Medulla oblongata (tissue), 1 donor: ENCODE measurements around the gene ZNF180.
A peak's percentile ranks its signal among the peaks of the same experiment; 100 is the strongest.
"Not testable (repeated sequence)": the region's sequence is repeated elsewhere in the genome, so short reads cannot be mapped to it uniquely, and the experiment has no call there.

Experiments used
- DNase-seq: peaks from one replicate; pipeline ENCODE4 v3.0.0-alpha.2; 2015; ENCODE audit errors: extremely low spot score

The ZNF180 gene

DNA sequence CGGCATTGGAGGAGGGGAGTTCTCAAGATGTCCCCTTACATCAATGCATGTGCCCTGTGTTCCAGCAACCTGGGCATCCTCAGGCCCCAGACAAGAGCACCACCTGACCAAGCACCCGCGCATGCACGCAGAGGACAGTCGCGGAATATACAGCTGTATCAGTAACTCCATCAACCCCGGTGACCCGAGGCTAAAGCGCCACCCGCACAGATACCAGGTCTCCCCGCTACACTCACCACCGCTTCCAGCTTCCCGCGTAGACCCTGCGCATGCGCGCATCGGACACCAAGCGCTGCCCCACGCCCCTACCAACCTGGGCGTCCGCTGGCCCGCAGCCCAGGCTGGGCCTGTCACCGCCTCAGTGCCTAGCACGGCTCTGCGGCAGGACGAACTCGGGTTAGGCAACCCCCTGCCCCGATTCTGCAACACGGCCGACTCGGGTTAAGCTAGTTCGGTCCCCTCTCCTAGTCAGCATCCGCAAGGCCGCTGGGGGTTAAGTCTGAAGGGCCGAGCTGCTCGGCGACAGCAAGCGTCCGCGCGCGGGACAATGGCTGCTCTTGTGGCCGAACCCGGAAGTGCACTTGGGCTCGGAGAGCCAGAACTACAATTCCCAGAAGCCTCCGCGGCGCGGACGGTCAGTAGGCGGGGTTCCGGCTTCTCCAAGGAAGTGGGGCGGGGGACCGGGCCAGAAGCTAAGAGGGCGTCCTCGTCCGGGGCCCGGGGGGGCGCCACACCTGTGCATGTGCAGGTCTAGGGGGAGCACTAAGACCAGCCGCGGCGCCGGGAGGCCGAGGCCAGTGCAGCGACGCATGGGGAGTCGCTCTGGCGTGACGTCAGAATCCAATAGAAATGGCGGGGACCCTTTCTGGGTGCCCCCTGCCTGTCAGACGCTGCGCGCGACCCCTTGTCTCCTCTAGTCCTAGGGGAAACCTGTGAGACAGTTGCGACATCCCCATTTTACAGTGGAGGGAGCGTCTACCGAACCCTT, at the start of gene ZNF180:
TSS of gene ZNF180 (minus strand) at position 561 of the 988 bp plus-strand sequence. CDS start 3,188 bp downstream, outside the sequence.
- peak; percentile 97 for DNase-seq

DNA sequence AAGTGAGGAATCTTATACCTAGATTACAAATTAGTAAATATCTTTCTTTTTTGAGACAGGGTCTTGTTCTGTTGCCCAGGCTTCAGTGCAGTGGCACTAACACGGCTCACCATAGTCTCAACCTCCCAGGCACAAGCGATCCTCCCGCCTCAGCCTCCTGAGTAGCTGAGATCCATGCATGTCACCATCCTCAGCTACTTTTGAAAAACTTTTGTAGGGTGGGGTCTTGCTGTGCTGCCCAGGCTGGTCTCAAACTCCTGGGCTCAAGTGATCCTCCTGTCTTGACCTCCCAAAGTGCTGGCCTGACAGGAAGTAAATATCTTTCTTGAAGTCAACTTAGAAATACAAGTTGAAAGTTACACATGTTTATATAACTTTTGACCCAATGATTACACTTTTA, 49.2 kb upstream of the ZNF180 start:
- DNase-seq: no peak

DNA sequence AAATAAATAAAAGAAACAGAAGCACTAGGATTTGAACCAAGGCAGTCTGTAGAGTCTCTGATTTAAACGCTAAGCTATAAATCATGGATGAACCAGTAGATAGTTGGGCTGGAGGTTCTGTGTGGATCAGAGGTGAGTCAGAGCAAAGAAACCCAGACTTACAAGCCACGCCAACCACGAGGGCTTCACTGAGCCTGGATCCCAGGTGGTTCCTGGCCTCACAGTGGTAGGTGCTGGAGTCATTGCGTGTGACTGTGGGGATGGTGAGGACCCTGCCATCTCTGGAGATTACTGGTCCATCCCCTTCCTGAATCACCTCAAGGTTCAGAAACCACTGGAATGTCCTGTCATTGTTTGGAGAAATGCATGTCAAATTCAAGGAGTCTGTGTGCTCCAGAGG, 48.4 kb upstream of the ZNF180 start:
- DNase-seq: no peak

DNA sequence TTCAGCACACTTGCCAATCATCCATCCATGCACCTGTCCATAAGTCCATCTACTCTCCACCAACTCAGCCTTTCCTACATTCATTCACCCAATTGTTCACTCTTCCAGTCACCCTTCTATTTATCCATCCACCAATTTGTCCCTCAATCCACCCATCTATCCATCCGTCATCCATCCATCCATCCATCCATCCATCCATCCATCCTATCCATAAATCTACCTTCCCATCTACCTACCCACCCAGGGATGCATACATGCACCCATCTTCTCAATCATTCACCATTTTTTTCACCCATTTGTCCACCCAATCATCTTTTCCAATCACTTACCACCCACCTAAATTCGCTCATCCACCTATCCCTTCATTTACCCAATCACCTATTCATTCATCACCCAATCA, 43.7 kb upstream of the ZNF180 start:
- DNase-seq: no peak

DNA sequence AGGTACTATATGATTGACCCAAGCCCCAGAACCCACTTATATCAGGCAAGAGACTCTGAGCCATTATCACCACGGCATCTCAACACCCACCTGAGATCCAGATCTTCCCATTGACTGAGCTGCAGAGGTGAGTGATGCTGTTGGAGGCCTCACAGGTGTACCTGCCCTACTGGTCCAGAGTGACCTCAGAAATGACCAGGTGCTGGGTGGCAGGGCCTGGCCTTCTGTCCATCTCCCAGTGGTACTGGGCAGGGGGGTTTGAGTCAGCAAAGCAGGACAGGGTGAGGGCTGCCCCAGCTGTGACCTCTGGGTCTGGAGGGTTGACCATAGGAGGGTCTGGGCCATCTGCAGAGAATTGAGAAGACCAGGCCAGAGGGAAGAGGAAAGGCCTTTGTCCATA, 42.3 kb upstream of the ZNF180 start:
- no peak for DNase-seq

DNA sequence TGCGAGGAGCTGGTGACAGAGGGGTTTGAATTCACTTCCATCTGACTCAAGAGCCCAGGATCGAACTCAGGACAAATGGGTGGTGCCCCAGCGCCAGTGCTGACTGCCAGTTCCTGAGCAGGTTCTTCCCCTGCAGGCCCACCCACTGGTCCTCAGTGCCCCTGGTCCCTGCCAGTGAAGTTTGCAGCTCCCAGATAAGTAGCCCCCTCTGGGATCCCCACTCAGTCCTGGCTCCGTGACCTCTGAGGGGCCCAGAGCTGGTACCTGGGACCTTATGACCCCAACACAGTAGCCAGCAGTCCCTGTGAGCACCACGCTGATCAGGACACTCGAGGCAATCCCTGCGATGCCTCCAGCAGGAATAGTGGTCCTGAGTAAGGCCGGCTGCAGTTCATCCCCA, 40.4 kb upstream of the ZNF180 start:
- no peak for DNase-seq

DNA sequence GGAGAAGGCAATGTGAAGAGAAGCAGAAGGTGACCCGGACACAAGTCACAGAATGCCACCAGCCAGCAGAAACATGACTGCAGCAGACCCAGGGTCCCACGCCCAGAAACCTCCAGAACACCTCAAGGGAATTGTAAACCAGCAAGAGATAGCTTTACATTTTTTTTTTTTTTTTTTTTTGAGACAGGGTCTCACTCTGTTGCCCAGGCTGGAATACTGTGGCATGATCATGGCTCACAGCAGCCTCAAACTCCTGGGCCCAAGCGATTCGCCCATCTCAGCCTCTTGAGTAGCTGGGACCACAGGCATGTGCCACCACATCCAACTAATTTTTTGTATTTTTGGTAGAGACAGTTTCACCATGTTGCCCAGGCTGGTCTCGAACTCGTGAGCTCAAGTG, 39.7 kb upstream of the ZNF180 start:
- no peak for DNase-seq

DNA sequence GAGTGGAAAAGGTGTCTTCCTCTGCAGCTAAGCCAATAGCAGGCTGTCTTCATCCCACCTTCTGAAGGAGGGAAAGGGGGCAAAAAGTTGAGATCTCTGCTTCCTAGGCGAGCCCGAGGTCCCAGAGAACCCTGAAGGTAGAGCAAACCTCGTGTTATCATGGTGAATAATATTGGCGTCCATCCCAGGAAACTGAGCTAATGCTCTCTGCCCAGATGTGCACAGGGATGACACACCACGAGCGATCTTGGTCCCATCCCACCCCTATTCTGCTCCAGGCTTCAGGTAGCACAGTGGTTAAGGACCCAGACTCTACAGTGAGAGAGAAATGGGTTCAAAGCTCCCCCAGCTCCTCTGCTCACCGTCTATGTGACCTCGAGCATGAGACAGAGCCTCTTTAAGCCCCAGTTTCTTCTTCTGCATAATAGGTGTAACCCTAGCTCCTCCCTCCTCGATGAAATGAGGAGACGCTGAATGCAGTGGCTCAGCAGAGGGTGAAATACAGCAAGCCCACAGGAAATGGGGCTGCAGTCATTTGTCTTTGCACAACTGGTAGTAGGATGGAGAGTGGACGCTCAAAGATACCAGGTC, 39.0 kb upstream of the ZNF180 start:
- no peak for DNase-seq

DNA sequence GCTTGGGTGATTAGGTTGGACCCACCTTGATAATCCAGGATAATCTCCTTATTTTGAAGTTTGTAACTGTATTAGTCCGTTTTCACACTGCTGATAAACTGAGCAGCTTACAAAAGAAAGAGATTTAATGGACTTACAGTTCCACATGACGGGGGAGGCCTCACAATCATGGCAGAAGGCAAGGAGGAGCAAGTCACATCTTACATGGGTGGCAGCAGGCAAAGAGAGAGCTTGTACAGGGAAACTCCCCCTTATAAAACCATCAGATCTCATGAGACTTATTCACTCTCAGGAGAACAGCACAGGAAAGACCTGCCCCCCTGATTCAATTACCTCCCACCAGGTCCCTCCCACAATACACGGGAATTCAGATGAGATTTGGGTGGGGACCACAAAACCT, 35.0 kb upstream of the ZNF180 start:
- not testable (repeated sequence) for DNase-seq

DNA sequence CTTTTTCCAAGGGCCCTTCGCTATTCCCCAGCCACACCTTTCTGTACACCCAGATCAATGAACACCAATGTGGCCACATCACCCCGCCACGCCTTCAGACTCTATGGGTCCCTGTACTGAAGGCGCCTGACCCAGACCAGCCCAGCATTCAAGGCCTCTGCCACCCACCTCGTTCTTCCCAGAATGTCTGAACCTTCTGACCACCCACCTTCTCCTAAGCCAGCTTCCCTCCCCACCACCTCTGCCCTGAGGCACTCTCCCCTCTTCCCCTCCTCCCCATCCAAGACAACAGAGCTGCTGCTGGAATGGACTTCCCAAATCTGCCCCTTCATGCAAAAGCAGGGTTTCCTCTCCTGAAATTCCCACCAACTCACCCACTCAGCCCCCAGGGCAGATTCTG, 32.5 kb upstream of the ZNF180 start:
- DNase-seq: no peak

DNA sequence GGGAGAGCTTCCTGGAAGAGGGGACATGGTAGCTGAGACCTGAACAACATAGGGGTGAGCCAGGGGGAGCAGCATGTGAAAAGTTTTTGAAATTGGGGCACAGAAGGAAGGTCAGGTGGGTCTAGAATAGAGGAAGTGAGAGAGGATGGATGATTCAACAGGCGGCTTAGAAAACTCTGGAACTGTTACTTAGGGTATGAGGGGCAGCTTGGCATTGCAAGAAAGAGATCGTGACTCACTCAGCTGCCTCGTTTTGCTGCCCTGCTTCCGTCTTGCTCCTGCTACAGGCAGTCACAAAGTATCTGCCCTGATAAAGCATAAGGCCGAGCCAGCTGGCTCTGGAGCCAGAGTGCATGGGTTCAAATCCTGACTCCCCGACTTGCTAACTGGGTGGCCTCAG, 30.5 kb upstream of the ZNF180 start:
- DNase-seq: no peak

DNA sequence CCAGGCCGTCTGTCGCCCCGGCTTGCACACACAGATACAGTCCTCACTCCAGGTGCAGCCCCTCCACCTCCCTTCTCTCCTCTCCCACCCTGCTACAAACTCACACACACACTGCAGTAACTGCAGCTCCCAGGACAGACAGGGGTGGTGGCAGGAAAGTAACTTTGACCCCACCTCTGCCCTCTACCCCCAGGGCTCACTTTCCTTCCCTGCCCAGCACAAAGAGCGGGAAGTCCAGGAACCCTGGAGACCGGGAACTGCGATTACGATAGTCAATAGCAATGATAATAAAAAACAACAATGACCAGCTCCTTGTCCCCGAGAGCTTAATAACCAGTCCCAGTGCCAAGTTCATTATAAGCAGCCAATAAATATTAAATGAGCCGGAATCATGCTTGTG, 29.2 kb upstream of the ZNF180 start, which contains the start of gene CEACAM20:
TSS of gene CEACAM20 (minus strand) at position 140 of the 400 bp plus-strand sequence. CDS start 166 bp downstream, outside the sequence.
- no peak for DNase-seq

DNA sequence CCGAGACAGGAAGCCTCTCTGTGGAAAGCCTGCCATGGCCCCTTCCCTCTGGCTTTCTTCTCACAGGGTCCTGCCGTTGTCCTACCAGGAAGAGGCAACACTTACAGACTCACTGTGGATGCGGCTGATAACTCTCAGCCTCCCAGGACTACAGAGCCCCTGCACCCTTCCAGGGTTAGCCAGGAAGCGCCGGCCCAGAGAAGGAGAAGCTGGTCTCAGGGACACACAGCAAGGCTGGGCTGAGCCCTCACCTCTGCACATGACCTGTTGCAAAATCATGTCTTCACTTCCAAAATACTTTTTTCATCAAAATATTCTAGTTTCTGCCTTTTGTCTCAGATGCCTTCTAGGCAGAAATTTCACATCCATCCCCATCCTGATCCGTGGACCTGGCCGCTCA, 27.2 kb upstream of the ZNF180 start:
- DNase-seq: no peak

DNA sequence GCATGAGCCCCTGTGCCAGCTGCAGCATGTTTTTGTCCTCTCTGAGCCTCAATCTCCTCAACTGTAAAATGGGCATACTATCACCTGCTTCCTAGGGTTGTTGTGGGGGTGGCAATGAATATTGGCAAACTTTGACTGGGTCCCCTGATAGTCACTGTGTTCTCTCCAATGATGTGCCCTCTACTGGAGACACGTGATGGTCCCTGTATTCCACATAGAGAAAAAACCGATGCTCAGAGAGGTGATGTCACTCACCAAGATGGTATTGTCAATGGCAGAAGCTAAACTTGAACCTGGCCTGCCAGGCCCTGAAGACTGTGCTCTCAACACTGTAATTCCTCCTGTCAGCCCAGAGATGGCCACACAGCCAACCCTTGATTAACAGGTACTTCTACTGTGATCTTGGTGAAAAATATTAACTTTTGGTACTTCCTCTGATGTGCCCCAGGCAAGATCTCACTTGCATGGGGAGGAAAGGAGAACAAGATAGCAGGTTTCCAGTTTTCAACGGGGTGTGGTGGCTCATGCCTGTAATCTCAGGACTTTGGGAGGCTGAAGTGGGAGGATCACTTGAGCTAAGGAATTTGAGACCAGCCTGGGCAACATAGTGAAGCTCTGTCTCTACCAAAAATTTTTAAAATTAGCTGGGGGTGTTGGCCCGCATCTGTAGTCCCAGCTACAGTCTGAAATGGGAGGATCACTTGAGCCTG, 25.6 kb upstream of the ZNF180 start:
- no peak for DNase-seq

DNA sequence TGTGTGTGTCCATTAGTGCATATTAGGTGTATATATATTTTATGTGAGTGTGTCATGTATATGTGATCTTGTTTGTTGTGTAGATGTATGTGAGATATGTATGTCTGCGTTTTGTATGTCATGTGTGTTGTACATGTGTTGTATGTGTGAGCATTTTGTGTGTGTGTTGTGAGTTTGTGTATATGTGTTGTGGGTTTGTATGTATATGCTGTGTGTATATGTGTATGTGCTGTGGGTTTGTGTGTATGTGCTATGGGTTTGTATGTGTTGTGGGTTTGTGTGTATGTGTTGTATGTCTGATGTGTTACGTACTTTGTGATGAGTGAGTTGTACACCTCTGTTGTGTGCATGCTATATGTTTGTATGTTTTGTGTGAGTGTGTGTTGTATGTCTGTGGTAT, 21.0 kb upstream of the ZNF180 start:
- DNase-seq: no peak

DNA sequence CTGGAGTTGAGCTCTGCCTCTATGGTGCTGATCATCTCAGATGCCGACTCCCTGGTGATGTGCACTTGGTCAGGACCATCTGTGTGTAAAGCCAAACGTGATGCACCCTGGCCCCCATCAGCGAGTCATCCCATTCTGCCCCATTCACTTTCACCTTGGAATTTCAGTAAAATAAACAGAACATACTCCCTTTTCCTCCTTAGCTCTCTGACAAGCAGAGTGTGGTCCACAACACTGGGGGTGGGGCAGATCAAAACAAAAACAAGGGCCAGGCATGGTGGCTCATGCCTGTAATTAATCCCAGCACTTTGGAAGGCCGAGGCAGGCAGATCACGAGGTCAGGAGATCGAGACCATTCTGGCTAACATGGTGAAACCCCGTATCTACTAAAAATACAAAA, 16.8 kb upstream of the ZNF180 start:
- DNase-seq: no peak

DNA sequence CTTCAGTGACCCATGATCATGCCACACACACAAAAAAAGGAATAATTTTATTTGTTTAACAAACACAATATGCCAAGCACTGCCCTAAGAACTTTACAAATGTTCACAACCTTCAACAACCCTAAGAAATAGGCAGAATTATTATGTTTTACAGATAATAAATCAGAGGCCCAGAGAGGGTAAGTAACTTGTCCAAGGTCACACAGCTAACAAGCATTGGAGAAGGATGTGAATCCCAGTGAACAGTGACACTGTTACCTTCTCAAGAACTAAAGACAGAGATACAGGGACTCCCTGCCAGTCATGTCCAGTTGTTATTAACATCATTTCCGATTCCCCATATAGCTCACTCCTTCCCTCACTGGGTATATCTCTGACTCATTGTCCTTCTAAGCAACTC, 15.6 kb upstream of the ZNF180 start:
- DNase-seq: no peak

DNA sequence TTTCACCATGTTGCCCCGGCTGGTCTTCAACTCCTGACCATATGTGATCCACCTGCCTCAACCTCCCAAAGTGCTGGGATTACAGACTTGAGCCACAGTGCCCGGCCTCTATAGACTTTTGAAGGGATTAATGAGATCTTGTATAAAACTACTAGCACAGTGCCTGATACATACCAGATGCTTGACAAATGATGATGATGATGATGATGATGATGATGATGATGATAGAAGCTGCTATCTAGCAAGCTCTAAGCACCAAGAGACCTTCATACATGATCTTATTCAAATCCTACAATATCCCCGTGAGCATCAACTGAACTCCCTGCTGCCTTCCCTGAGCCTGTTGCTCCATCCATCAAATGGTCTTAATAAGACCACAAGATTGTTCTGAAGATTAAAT, 14.7 kb upstream of the ZNF180 start:
- no peak for DNase-seq

DNA sequence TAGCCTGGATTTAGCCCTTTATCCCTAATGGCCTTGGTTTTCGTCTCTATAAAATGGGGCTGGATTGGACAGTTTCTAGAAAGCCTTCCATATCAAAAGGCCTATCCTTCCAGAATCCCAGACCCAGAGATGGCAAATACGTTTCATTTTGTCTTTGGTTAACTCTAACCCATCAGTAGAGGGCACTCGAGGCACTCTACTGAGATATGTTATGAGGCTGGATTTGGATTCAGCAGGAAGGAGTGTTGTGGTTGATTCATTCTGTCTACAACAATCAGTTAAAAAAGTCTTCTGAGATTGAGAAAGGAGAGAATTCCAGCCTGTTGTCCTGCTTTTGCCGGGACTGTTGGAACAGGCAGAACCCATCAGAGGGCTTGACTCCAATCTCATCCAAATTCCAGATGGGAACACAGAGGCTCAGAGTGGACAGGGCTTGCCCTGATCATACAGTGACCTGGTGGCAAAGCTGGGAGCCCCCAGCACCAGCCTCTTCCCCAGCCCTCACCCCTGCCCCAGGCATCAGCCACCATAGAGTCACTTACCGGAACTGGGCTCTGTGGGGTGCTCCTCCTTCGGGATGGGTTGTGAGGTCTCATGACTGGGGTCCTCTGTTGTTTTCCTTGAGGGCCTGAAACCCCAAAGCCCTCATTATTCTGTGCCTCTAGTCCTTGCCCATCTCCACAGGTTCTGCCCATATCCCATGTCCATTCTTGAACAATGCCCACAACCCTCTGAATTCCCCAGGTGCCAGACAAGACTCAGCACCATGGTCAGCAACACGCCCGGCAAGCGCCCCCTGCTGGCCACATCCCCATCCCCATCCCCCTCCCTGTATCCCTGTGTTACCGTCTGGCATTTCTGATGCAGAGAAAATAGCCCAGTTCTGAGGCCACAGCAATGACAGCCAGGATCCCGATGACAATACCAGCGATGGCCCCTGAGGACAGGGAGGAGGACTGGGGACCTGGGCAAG, 12.3 kb upstream of the ZNF180 start:
- DNase-seq: no peak

DNA sequence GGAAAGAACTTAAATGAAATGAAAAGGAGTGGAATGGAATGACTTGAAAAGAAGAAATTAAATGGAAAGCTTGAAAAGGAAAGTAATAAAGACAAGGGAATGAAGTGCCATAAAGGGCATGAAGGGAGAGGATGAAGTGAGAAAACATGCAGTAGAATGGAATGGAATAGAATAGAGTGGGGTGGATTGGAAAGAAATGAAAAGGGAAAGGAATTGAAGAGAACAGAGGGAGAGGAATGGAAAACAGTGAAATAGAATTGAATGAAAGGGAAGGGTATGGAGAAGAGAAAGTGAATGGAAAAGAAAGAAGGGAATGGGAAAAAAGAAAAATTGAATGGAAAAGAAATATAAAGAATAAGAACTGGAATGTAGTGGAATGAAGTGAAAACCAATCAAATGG, 9.2 kb upstream of the ZNF180 start:
- no peak for DNase-seq

DNA sequence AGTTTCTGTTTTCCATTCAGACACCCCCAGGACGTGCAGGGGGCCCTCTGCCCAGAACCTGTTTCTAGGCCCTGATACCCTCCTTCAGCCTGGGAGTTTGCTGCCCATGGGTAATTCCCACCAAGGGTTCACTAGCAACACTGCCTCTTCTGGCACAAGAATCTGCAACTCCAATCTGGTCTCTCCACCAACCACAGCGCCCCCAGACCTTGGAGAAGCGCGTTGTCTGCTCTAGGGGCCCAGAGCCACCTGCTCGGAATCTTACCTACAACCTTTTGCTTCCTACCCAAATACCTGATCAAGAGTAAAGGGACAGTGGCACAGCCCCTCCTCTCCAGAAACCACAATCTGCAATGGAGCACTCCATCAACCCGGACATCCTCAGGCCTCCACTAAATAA, 763 bp downstream of the ZNF180 start:
- DNase-seq: no peak
